Mammary epithelial cell (primary cell): ENCODE results near the gene CRHBP.

Experiments
- EZH2 ChIP-seq: IDR thresholded peaks from 2 replicates; pipeline ENCODE4 v1.6.1; 2012; ENCODE audit warnings: low read length, inconsistent platforms, borderline replicate concordance
- TF ChIP-seq, protein P1 (sequence below), 2 donors: IDR thresholded peaks in 1 of 2; conservative IDR thresholded peaks in 1 of 2; 2 replicates each; pipeline ENCODE4 v1.5.1; 2011 to 2012; ENCODE audit warnings: inconsistent platforms in 2 of 2, low read length in 2 of 2, mild to moderate bottlenecking in 2 of 2, control low read depth in 1 of 2, low read depth in 1 of 2; ENCODE audit not compliant: insufficient read depth in 1 of 2; ENCODE audit errors: extremely low read depth in 1 of 2

DNA sequence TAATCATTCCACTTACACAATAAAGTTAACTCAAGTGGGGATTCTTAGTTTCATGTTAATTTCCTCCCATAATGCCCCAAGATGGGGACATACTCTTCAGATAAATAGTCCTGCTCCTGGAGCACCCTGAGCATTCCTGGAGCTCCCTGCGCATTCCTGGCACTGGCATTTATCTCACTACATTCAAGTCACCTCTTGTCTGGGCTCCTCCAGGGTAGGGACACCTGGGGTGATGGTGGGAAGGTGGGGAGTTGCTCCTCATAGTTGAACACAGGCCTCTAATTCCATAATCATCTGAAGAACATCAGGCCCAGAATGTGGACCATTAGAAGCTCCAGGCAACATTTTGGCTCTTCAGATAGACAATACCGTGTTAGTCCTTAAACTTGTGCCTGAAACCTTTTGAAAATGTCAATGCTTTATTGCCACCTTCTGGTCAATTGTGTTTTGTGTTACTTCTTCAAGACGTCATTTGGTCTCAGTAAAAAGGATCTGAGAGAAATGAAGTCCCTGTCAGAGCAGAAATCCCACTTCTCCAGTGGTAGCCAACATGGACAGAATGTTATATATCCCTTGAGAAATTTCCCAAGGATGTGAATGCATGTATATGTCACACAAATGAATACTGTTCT lies 63.2 kb downstream of the CRHBP start:
- TF ChIP-seq, protein P1, sequence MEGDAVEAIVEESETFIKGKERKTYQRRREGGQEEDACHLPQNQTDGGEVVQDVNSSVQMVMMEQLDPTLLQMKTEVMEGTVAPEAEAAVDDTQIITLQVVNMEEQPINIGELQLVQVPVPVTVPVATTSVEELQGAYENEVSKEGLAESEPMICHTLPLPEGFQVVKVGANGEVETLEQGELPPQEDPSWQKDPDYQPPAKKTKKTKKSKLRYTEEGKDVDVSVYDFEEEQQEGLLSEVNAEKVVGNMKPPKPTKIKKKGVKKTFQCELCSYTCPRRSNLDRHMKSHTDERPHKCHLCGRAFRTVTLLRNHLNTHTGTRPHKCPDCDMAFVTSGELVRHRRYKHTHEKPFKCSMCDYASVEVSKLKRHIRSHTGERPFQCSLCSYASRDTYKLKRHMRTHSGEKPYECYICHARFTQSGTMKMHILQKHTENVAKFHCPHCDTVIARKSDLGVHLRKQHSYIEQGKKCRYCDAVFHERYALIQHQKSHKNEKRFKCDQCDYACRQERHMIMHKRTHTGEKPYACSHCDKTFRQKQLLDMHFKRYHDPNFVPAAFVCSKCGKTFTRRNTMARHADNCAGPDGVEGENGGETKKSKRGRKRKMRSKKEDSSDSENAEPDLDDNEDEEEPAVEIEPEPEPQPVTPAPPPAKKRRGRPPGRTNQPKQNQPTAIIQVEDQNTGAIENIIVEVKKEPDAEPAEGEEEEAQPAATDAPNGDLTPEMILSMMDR (conservative IDR thresholded peaks at IDR 0.05 in 1 of 2, IDR thresholded peaks at IDR 0.05 in 1 of 2; ENCODE audit: extremely low read depth in 1 of 2, insufficient read depth in 1 of 2, low read depth in 1 of 2, low read length in 2 of 2), result peak in 1 of 2 donors; percentile 44
- no peak for TF ChIP-seq EZH2
